ENCODE measurements around the gene MYADM. TPM values are rescaled to one million over a fixed set of nuclear protein-coding genes. Genes with fewer than 3 reads are reported as not detected.
A peak's percentile ranks its signal among the peaks of the same experiment; 100 is the strongest.

Gene MYADM
- total RNA-seq, 1 experiment from 2014 or later: not detected

DNA sequence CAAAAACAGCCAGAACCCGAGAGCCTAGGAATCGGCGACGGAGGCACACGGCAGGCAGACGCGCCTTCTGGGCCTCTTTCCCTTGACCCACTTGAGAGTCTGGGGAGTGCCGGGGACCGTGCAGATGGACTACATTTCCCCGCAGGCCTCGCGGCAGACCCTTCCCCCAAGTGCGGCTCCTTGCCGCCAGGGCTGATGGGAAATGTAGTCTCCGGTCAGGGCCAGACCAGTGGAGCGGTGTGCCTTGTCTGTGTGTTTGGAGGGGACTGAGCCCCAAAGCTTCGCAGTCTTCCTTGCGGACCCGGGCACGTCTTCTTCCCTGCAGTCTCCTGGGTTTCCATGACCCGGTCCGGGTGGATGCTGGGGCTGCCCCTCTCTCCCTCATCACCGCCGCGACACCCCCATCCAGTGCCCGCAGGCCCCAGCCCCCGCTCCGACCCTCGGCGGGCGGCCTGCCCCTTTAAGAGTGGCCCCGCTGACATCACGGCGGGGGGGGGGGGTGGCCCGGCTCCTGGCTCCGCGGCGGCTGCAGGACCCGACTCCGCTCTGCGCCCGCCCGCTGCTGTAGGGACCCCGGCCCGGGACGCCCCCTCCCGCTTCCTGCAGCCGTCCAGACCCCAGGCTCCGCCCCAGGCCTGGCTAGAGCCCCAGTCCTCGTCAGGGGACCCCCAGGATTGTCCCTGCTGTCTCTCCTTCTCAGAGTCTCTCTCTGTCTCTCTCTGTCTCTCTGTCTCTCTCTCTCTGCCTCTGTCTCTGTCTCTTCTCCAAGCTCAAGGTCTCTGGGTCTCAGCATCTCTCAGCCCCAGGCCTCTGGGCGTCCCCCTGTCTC lies 40.6 kb downstream of the MYADM start:
- H3K9me3 ChIP-seq (ENCODE audit: low read length): no peaks in the 10 kb centered on the region
- no peaks in the 10 kb centered on the region for H3K4me1 ChIP-seq (ENCODE audit: low read length)
- H3K9ac ChIP-seq (ENCODE audit: low read length): no peak overlapping the region
- no peak overlapping the region for H3K4me2 ChIP-seq (ENCODE audit: low read depth, low read length, poor library complexity, severe bottlenecking)
- peak; percentile 68 for DNase-seq
- no peaks in the 10 kb centered on the region for H3K9me2 ChIP-seq (replicated peaks; ENCODE audit: insufficient read depth, low read length)
- peaks cover 6% of the 10 kb centered on the region; the same call in 1 of the 2 replicates for H4K20me1 ChIP-seq (ENCODE audit: insufficient read depth, low read depth, low read length)
- no peaks in the 10 kb centered on the region for H3K27me3 ChIP-seq (ENCODE audit: low read length)
- no peak overlapping the region for H3K27ac ChIP-seq (ENCODE audit: low read length)
- H3K36me3 ChIP-seq (ENCODE audit: insufficient read depth, low read length): no peaks in the 10 kb centered on the region
- no peak overlapping the region for H3K4me3 ChIP-seq (ENCODE audit: low read length)
- no peaks in the 10 kb centered on the region for H3K79me2 ChIP-seq (ENCODE audit: low read length)
- no peak overlapping the region for H2AFZ ChIP-seq (ENCODE audit: low read length)

DNA sequence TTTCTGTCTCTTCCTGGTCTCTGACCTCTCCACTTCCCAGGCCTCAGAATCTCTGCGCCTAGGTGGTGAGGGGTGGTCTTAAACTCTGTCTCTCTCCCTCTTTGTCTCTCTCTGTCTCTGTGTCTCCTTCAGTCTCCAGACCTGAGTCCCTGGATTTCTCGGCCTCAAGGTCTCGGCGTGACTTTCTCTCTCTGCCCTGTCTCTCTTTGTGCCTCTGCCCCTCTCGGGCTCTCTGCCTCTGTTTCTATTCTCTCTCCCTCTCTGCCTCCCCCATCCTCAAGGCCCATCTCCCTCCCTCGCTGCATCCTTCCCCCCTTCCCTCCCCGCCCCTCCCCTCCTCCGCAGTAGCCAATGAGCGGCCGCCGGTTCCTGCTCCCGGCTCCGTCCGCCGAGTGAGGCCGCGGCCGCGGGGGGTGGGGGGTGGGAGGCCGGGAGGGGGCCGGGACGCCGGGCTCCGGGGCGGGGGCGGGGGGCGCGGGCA lies 41.3 kb downstream of the MYADM start, which contains the start of gene CACNG7:
Gene CACNG7 (plus strand): TSS at position 344 of the 481 bp plus-strand sequence. CDS start 3,554 bp downstream, outside the sequence.
- no peak within 1 kb of the TSS for H3K27ac ChIP-seq (ENCODE audit: low read length)
- no peak within 1 kb of the TSS for H3K9ac ChIP-seq (ENCODE audit: low read length)
- no peaks in the 10 kb centered on the region for H3K79me2 ChIP-seq (ENCODE audit: low read length)
- H3K9me2 ChIP-seq (replicated peaks; ENCODE audit: insufficient read depth, low read length): no peaks in the 10 kb centered on the region
- no peaks in the 10 kb centered on the region for H3K36me3 ChIP-seq (ENCODE audit: insufficient read depth, low read length)
- H3K4me3 ChIP-seq (ENCODE audit: low read length): no peak within 1 kb of the TSS
- H3K27me3 ChIP-seq (ENCODE audit: low read length): no peaks in the 10 kb centered on the region
- peak; percentile 12 for DNase-seq
- no peak within 1 kb of the TSS for H3K4me2 ChIP-seq (ENCODE audit: low read depth, low read length, poor library complexity, severe bottlenecking)
- peaks cover 6% of the 10 kb centered on the region; the same call in 1 of the 2 replicates for H4K20me1 ChIP-seq (ENCODE audit: insufficient read depth, low read depth, low read length)
- H3K4me1 ChIP-seq (ENCODE audit: low read length): no peaks in the 10 kb centered on the region
- no peak within 1 kb of the TSS for H2AFZ ChIP-seq (ENCODE audit: low read length)
- no peaks in the 10 kb centered on the region for H3K9me3 ChIP-seq (ENCODE audit: low read length)

DNA sequence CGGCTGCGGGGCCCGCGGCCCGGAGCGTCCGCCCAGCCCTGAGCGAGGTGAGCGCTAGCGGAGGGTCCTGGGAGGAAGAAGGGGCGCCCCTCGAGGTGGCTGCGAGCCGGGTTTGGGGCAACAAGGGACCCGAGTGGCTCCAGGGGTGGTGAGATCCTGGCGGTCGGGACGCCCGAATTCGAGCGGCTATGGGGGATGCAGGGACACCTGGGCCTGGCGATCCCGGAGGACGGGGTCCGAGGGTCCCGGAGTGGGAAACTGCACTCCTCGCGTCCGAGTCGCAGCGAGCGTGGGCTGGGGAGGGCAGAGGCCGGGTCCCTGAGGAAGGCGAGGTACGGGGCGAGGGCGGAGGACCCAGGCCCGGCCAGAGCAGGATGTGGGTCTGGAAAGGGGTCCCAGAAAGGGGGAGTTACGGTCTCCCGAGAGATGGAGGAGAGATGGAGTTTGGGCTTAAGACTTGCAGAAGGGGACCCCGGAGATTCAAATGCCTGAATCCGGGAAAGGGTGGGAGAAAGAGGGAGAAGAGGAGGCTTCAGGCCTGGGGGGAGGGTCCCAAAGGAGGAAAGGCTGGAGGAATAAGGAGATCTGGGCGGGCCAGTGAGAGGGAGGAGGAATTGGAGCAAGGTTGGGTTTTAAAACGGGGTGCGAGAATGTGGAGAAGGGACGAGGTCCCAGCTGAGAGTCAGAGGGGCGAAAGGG lies 41.9 kb downstream of the MYADM start:
- Histone ChIP-seq H3K9ac (ENCODE audit: low read length) (no peak overlapping the region), H4K20me1 (ENCODE audit: insufficient read depth, low read depth, low read length) (peaks cover 6% of the 10 kb centered on the region; the same call in 1 of the 2 replicates), H3K4me1 (ENCODE audit: low read length) (no peaks in the 10 kb centered on the region), H3K4me3 (ENCODE audit: low read length) (no peak overlapping the region), H3K9me2 (replicated peaks; ENCODE audit: insufficient read depth, low read length) (no peaks in the 10 kb centered on the region), H3K27ac (ENCODE audit: low read length) (no peak overlapping the region), H3K27me3 (ENCODE audit: low read length) (no peaks in the 10 kb centered on the region), H2AFZ (ENCODE audit: low read length) (no peak overlapping the region), H3K36me3 (ENCODE audit: insufficient read depth, low read length) (no peaks in the 10 kb centered on the region), H3K4me2 (ENCODE audit: low read depth, low read length, poor library complexity, severe bottlenecking) (no peak overlapping the region), H3K9me3 (ENCODE audit: low read length) (no peaks in the 10 kb centered on the region), H3K79me2 (ENCODE audit: low read length) (no peaks in the 10 kb centered on the region)
- peak; percentile 23 for DNase-seq

GRCh38 chr19:53910170-53910518 lies 42.5 kb downstream of the MYADM start:
- no peak overlapping the region for H3K4me2 ChIP-seq (ENCODE audit: low read depth, low read length, poor library complexity, severe bottlenecking)
- no peak overlapping the region for H3K27ac ChIP-seq (ENCODE audit: low read length)
- H3K4me1 ChIP-seq (ENCODE audit: low read length): no peaks in the 10 kb centered on the region
- no peaks in the 10 kb centered on the region for H3K9me2 ChIP-seq (replicated peaks; ENCODE audit: insufficient read depth, low read length)
- H4K20me1 ChIP-seq (ENCODE audit: insufficient read depth, low read depth, low read length): peaks cover 6% of the 10 kb centered on the region; the same call in 1 of the 2 replicates
- H3K4me3 ChIP-seq (ENCODE audit: low read length): no peak overlapping the region
- no peak overlapping the region for H2AFZ ChIP-seq (ENCODE audit: low read length)
- no peak overlapping the region for H3K9ac ChIP-seq (ENCODE audit: low read length)
- DNase-seq: no peak
- no peaks in the 10 kb centered on the region for H3K27me3 ChIP-seq (ENCODE audit: low read length)
- H3K9me3 ChIP-seq (ENCODE audit: low read length): no peaks in the 10 kb centered on the region
- H3K79me2 ChIP-seq (ENCODE audit: low read length): no peaks in the 10 kb centered on the region
- no peaks in the 10 kb centered on the region for H3K36me3 ChIP-seq (ENCODE audit: insufficient read depth, low read length)

- no peak overlapping the region for H2AFZ ChIP-seq (ENCODE audit: low read length)
- H3K27ac ChIP-seq (ENCODE audit: low read length): no peak overlapping the region
- DNase-seq: peak; percentile 67
- H3K9me3 ChIP-seq (ENCODE audit: low read length): no peaks in the 10 kb centered on the region
- no peaks in the 10 kb centered on the region for H3K27me3 ChIP-seq (ENCODE audit: low read length)
- H3K9me2 ChIP-seq (replicated peaks; ENCODE audit: insufficient read depth, low read length): no peaks in the 10 kb centered on the region
- no peak overlapping the region for H3K4me2 ChIP-seq (ENCODE audit: low read depth, low read length, poor library complexity, severe bottlenecking)
- no peaks in the 10 kb centered on the region for H4K20me1 ChIP-seq (ENCODE audit: insufficient read depth, low read depth, low read length)
- no peak overlapping the region for H3K4me3 ChIP-seq (ENCODE audit: low read length)
- H3K4me1 ChIP-seq (ENCODE audit: low read length): no peaks in the 10 kb centered on the region
- no peak overlapping the region for H3K9ac ChIP-seq (ENCODE audit: low read length)
- H3K36me3 ChIP-seq (ENCODE audit: insufficient read depth, low read length): no peaks in the 10 kb centered on the region
- H3K79me2 ChIP-seq (ENCODE audit: low read length): no peaks in the 10 kb centered on the region
These were observed 45.0 kb downstream of the MYADM start for GRCh38 chr19:53912653-53913052.

- DNase-seq: no peak
- Histone ChIP-seq H3K36me3 (ENCODE audit: insufficient read depth, low read length) (no peaks in the 10 kb centered on the region), H3K79me2 (ENCODE audit: low read length) (no peaks in the 10 kb centered on the region)
These were observed 47.3 kb downstream of the MYADM start for GRCh38 chr19:53915000-53915399.

GRCh38 chr19:53916004-53916403 lies 48.3 kb downstream of the MYADM start:
- no peaks in the 10 kb centered on the region for H3K9me3 ChIP-seq (ENCODE audit: low read length)
- H3K9me2 ChIP-seq (replicated peaks; ENCODE audit: insufficient read depth, low read length): no peaks in the 10 kb centered on the region
- H3K4me3 ChIP-seq (ENCODE audit: low read length): no peak overlapping the region
- H2AFZ ChIP-seq (ENCODE audit: low read length): no peak overlapping the region
- H3K27me3 ChIP-seq (ENCODE audit: low read length): no peaks in the 10 kb centered on the region
- no peaks in the 10 kb centered on the region for H4K20me1 ChIP-seq (ENCODE audit: insufficient read depth, low read depth, low read length)
- H3K9ac ChIP-seq (ENCODE audit: low read length): no peak overlapping the region
- no peaks in the 10 kb centered on the region for H3K36me3 ChIP-seq (ENCODE audit: insufficient read depth, low read length)
- no peaks in the 10 kb centered on the region for H3K4me1 ChIP-seq (ENCODE audit: low read length)
- H3K4me2 ChIP-seq (ENCODE audit: low read depth, low read length, poor library complexity, severe bottlenecking): no peak overlapping the region
- DNase-seq: no peak
- no peak overlapping the region for H3K27ac ChIP-seq (ENCODE audit: low read length)
- no peaks in the 10 kb centered on the region for H3K79me2 ChIP-seq (ENCODE audit: low read length)

More at GRCh38 chr19:53915000-53915399, 47.3 kb downstream of the MYADM start:
- Histone ChIP-seq H3K4me1 (ENCODE audit: low read length) (no peaks in the 10 kb centered on the region), H3K9me3 (ENCODE audit: low read length) (no peaks in the 10 kb centered on the region), H3K27ac (ENCODE audit: low read length) (no peak overlapping the region), H3K4me2 (ENCODE audit: low read depth, low read length, poor library complexity, severe bottlenecking) (no peak overlapping the region), H3K4me3 (ENCODE audit: low read length) (no peak overlapping the region), H4K20me1 (ENCODE audit: insufficient read depth, low read depth, low read length) (no peaks in the 10 kb centered on the region), H3K27me3 (ENCODE audit: low read length) (no peaks in the 10 kb centered on the region), H3K9me2 (replicated peaks; ENCODE audit: insufficient read depth, low read length) (no peaks in the 10 kb centered on the region), H2AFZ (ENCODE audit: low read length) (no peak overlapping the region), H3K9ac (ENCODE audit: low read length) (no peak overlapping the region)

DNA sequence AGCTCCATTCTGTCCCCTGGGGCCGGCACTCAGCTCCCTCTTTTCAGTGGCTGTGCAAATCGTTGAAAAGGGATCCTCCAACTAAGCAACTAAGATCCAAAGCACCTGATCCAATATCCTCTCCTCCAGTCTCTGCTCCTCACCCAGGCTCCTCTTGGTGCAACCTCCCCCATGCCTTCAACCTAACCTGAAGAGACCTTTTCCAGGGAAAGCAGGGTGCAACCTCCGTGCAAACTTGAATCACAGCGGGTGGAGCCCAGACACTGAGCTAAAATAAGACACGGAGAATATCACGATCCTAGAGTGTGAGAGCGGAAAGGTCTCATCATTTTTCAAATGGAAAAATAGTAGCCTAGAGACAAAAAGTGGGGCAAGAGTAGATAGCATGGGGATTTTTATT lies 49.7 kb downstream of the MYADM start:
- DNase-seq: no peak
- Histone ChIP-seq H4K20me1 (ENCODE audit: insufficient read depth, low read depth, low read length) (no peaks in the 10 kb centered on the region), H3K27ac (ENCODE audit: low read length) (no peak overlapping the region), H3K9ac (ENCODE audit: low read length) (no peak overlapping the region), H3K4me3 (ENCODE audit: low read length) (no peak overlapping the region), H3K36me3 (ENCODE audit: insufficient read depth, low read length) (no peaks in the 10 kb centered on the region), H3K4me1 (ENCODE audit: low read length) (no peaks in the 10 kb centered on the region), H3K9me3 (ENCODE audit: low read length) (no peaks in the 10 kb centered on the region), H3K27me3 (ENCODE audit: low read length) (no peaks in the 10 kb centered on the region), H3K79me2 (ENCODE audit: low read length) (no peaks in the 10 kb centered on the region), H2AFZ (ENCODE audit: low read length) (no peak overlapping the region), H3K9me2 (replicated peaks; ENCODE audit: insufficient read depth, low read length) (no peaks in the 10 kb centered on the region), H3K4me2 (ENCODE audit: low read depth, low read length, poor library complexity, severe bottlenecking) (no peak overlapping the region)

All from Karpas-422 (cell line).